Osteocyte (in vitro differentiated cells): Measurements from ENCODE around the gene LRRC15. TPM values are rescaled to one million over a fixed set of nuclear protein-coding genes. Genes with fewer than 3 reads are reported as not detected.

Source experiments
- DNase-seq: peaks from one replicate; pipeline ENCODE4 v3.0.0; 2021; ENCODE audit warnings: mixed read lengths; ENCODE audit not compliant: unreplicated experiment; ENCODE audit errors: extremely low spot score
- H3K27ac Mint-ChIP-seq: one replicate; pipeline ENCODE4 v1.8.0; 2021; ENCODE audit warnings: mild to moderate bottlenecking, mixed read lengths; ENCODE audit not compliant: unreplicated experiment
- H3K27me3 Mint-ChIP-seq: one replicate; pipeline ENCODE4 v1.8.0; 2021; ENCODE audit warnings: mixed read lengths; ENCODE audit not compliant: unreplicated experiment
- H3K36me3 Mint-ChIP-seq: one replicate; pipeline ENCODE4 v1.8.0; 2021; ENCODE audit warnings: mixed read lengths; ENCODE audit not compliant: unreplicated experiment
- H3K4me1 Mint-ChIP-seq: one replicate; pipeline ENCODE4 v1.8.0; 2021; ENCODE audit warnings: mixed read lengths; ENCODE audit not compliant: unreplicated experiment
- H3K4me3 Mint-ChIP-seq: one replicate; pipeline ENCODE4 v1.8.0; 2021; ENCODE audit warnings: mild to moderate bottlenecking, moderate library complexity, mixed read lengths; ENCODE audit not compliant: unreplicated experiment
- H3K9me3 Mint-ChIP-seq: one replicate; pipeline ENCODE4 v1.8.0; 2021; ENCODE audit warnings: mixed read lengths; ENCODE audit not compliant: unreplicated experiment
- total RNA-seq: library from RNA; stranded (reverse); gene quantifications from 2 replicates; pipeline ENCODE4 v1.2.1, GENCODE V29; 2021
- TF ChIP-seq, protein P1 (sequence below): fragments of 200-600 bp; sonication (generic); IDR thresholded peaks from 2 replicates; pipeline ENCODE4 v1.5.0; 2021; ENCODE audit warnings: antibody characterized with exemption, mild to moderate bottlenecking, moderate library complexity

The LRRC15 gene
- total RNA-seq, 1 donor from 2014 or later = 0.27 TPM

DNA sequence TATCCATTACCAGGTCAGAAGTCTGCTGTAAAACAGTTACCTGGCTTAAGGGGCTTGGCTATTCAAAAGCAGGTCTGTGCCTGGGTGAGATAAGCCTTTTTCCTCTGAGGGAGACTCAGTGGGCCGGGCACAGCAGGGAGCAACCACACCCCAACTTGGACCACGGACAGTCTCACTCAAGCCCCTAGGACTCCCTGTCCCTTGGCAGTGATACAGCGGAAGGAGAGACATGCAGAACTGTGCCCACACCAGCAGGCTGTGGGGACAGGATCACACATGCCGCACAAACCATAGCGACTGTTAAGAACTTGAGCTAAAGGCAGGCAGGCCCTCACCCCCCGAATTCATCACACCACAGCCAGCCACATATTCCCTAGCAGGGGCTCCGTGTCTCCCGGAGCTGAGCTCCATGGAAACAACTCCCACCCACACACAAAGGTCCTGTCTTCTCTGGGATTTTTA lies 32.4 kb upstream of the LRRC15 start:
- H3K4me3 Mint-ChIP-seq = no peak overlapping the region
- H3K36me3 Mint-ChIP-seq = peaks cover 5% of the 10 kb centered on the region
- H3K27me3 Mint-ChIP-seq = no peaks in the 10 kb centered on the region
- H3K4me1 Mint-ChIP-seq = no peaks in the 10 kb centered on the region
- no peak for DNase-seq
- H3K27ac Mint-ChIP-seq = no peak overlapping the region
- H3K9me3 Mint-ChIP-seq = no peaks in the 10 kb centered on the region
- TF ChIP-seq, protein P1, sequence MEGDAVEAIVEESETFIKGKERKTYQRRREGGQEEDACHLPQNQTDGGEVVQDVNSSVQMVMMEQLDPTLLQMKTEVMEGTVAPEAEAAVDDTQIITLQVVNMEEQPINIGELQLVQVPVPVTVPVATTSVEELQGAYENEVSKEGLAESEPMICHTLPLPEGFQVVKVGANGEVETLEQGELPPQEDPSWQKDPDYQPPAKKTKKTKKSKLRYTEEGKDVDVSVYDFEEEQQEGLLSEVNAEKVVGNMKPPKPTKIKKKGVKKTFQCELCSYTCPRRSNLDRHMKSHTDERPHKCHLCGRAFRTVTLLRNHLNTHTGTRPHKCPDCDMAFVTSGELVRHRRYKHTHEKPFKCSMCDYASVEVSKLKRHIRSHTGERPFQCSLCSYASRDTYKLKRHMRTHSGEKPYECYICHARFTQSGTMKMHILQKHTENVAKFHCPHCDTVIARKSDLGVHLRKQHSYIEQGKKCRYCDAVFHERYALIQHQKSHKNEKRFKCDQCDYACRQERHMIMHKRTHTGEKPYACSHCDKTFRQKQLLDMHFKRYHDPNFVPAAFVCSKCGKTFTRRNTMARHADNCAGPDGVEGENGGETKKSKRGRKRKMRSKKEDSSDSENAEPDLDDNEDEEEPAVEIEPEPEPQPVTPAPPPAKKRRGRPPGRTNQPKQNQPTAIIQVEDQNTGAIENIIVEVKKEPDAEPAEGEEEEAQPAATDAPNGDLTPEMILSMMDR = no peak

DNA sequence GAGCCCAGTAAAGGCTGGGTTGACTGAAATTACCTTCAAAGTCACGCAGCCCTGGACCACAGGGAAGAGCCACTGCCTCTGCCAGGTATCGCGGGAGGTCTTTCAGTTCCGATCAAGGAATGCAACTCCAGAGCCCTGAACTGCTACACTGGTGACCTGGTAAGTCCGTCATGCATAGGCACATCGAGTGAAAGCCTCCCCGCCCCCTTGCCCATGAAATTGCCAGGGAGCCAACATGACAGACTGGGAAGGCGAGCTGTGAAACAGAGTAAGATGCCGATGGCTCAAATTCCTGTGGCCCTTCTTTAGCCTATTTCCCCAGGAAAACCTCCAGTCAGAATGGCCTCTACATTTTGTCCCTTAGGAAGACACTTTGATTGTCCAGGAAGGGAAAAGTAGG lies 31.8 kb upstream of the LRRC15 start:
- no peak for DNase-seq
- no peak overlapping the region for H3K27ac Mint-ChIP-seq
- H3K27me3 Mint-ChIP-seq = no peaks in the 10 kb centered on the region
- TF ChIP-seq, protein P1 = no peak
- H3K4me1 Mint-ChIP-seq = no peaks in the 10 kb centered on the region
- no peak overlapping the region for H3K4me3 Mint-ChIP-seq
- H3K9me3 Mint-ChIP-seq = no peaks in the 10 kb centered on the region
- peaks cover 5% of the 10 kb centered on the region for H3K36me3 Mint-ChIP-seq

DNA sequence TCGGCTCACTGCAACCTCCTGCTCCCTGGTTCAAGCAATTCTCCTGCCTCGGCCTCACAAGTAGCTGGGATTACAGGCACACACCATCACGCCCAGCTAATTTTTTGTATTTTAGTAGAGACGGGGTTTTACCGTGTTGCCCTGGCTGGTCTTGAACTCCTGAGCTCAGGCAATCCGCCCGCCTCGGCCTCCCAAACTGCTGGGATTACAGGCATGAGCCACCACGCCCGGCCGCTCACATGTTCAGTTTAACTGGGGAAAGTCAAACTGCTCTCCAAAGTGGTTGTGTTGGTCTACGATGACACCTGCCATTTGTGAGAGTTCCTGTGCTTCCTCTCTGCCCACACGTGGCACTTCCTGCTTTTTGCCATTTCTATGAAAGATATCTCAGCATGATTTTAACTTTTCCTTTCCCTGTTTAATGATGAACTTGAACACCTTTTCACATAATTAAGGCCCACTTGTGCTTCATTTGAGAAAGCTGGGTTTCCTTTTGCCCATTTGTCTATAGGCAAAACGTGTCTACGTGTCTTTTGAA lies 30.4 kb upstream of the LRRC15 start:
- TF ChIP-seq, protein P1 = no peak
- no peak overlapping the region for H3K4me3 Mint-ChIP-seq
- H3K36me3 Mint-ChIP-seq = peaks cover 3% of the 10 kb centered on the region
- peaks cover 2% of the 10 kb centered on the region for H3K4me1 Mint-ChIP-seq
- no peaks in the 10 kb centered on the region for H3K27me3 Mint-ChIP-seq
- no peak for DNase-seq
- H3K9me3 Mint-ChIP-seq = no peaks in the 10 kb centered on the region
- H3K27ac Mint-ChIP-seq = no peak overlapping the region

DNA sequence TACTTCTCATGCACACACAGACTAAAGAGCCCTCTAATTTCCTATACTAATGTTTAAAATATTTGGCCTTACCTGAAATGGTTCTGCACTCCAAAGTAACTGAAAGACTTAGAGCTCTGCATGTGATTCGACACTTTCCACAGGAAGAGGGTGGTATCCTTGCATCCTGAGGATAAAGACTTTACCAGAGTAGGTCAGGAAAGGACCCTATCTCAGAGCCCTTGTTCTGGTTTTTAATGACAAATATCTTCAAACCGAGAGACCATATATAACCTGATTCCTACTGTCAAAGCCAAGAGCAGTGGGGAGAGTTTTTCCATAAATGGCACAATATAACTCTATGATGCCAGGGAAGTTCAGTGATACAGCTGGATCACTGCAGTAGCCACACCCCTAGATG lies 29.6 kb upstream of the LRRC15 start, which contains the start of gene GP5:
TSS of gene GP5 (minus strand) at position 101 of the 400 bp plus-strand sequence. CDS start 984 bp downstream, outside the sequence.
- TF ChIP-seq, protein P1 = no peak
- peaks cover 3% of the 10 kb centered on the region for H3K36me3 Mint-ChIP-seq
- no peaks in the 10 kb centered on the region for H3K9me3 Mint-ChIP-seq

DNA sequence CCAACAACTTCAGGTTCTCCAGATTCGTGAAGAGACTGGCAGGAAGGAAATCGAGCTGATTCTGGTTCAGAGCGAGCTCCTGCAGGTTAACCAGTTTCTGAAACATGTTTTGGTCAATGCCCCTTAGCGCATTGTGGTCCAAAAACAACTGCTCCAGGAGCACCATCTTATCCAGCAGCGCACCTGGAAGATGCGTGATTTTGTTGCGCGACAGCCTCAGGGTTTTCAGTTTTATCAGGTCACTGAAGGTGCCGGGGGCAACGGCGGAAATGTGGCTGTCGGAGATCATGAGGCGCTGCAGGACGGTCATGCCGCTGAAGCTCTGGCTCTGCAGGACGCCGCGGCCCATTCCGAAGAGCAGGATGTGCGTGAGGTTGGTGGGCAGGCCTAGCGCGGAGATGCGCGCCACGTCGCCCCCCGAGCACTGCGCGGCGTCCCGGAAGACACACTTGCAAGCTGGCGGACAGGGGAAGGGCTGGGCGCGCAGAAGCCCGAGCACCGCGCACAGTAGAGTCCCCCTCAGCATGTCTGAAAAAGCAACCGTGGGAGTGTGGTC lies 28.3 kb upstream of the LRRC15 start:
- H3K27ac Mint-ChIP-seq = no peak overlapping the region
- DNase-seq = no peak
- no peaks in the 10 kb centered on the region for H3K27me3 Mint-ChIP-seq
- no peak overlapping the region for H3K4me3 Mint-ChIP-seq
- H3K9me3 Mint-ChIP-seq = no peaks in the 10 kb centered on the region
- H3K36me3 Mint-ChIP-seq = peaks cover under 1% of the 10 kb centered on the region
- TF ChIP-seq, protein P1 = no peak
- peaks cover 2% of the 10 kb centered on the region for H3K4me1 Mint-ChIP-seq

More for the DNA sequence above, 29.6 kb upstream of the LRRC15 start, which contains the start of gene GP5:
- Mint-ChIP-seq H3K4me1 (peaks cover 2% of the 10 kb centered on the region), H3K4me3 (no peak within 1 kb of the TSS), H3K27ac (no peak within 1 kb of the TSS), H3K27me3 (no peaks in the 10 kb centered on the region)
- no peak for DNase-seq
